ENCODE results near the gene MPV17L.
"Not testable (repeated sequence)": the region's sequence is repeated elsewhere in the genome, so short reads cannot be mapped to it uniquely, and the experiment has no call there.

MPV17L gene

DNA sequence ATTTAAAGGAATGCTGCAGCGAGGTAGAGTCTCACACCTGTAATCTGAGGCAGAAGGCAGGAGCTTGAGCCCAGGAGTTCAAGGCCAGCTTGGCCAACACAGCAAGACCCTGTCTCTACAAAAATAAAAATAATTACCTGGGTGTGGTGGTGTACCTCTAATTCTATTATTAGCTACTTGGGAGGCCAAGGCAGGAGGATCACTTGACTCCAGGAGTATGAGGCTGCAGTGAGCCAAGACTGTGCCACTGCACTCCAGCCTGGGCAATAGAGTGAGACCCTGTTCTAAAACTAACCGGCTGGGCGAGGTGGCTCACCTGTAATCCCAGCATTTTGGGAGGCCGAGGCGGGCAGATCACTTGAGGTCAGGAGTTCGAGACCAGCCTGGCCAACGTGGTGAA lies 57.7 kb downstream of the MPV17L start:
- DNase-seq = not testable (repeated sequence)

DNA sequence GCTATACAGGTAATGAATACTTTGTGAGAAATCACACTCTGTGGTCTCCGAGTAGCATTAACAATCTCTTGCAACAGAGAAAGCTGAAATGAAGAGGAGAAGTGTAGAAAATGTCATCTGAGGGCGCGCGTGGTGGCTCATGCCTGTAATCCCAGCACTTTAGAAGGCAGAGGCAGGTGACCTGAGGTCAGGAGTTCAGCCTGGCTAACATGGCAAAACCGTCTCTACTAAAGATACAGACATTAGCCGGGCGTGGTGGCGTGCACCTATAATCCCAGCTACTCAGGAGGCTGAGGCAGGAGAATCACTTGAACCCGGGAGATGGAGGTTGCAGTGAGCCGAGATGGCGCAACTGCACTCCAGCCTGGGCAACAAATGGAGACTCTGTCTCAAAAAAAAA lies 59.4 kb downstream of the MPV17L start:
- not testable (repeated sequence) for DNase-seq

DNA sequence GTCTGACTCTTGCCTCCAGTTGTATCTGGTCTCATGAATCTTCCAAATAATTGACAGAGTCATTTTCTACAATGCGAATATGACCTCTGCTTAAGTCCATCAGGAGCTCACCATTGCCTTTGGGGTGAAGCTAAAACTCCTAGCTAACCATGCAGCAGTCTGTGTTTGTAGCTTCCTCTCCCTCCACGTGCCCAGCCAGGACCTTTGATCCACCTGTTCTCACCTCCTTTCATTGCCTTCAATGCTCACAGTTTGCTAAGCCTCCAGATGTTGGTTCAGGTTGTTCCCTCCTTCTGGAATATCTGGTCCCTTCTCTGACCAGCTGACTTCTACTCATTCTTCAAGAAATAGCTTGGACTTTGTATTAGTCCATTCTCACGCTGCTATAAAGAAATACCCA lies 61.8 kb downstream of the MPV17L start:
- DNase-seq = no peak

GRCh38 chr16:15457958-15458357 lies 62.4 kb downstream of the MPV17L start:
- no peak for DNase-seq

GRCh38 chr16:15459791-15460190 lies 64.2 kb downstream of the MPV17L start:
- DNase-seq = peak; percentile 19

DNA sequence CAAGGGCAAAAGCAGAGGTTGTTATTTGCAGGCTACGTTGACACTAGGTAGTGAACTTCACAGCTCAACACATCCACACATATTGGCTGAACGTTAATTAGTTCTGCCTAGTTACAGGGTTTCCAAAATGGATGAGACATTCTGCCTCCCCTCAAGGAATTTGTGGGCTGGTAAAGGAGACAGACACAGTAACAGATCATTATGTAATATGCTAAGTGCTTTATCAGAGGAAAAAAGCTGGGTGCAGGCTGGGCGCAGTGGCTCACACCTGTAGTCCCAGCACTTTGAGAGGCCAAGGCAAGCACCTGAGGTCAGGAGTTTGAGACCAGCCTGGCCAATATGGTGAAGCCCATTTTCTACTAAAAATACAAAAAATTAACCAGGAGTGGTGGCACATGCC lies 65.0 kb downstream of the MPV17L start:
- DNase-seq = no peak

DNA sequence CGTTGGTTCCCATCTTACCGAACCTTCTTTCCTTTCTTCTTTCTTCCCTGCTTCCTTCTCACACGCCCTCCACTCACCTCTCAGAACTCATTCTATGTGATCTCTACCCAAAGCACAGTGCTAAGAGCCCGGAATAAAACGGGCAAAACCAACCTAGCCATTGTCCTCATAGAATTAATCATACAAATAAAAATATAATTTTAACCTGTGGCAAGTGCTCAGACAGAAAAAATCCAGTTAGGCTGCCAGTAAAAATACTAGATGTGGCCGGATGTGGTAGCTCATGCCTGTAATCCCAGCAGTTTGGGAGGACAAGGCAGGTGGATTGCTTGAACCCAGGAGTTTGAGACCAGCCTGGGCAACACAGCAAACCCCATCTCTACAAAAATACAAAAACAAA lies 65.8 kb downstream of the MPV17L start:
- DNase-seq = no peak

Data from EL (cell line).